Chondrocyte (in vitro differentiated cells): ENCODE results near the gene WDR72. TPM values are rescaled to one million over a fixed set of nuclear protein-coding genes. Genes with fewer than 3 reads are reported as not detected.

ENCODE experiments used
- DNase-seq: peaks from one replicate; pipeline ENCODE4 v3.0.0; 2021; ENCODE audit warnings: mixed read lengths, low spot score
- H3K27ac Mint-ChIP-seq: one replicate; pipeline ENCODE4 v1.8.0; 2021; ENCODE audit warnings: mild to moderate bottlenecking, moderate library complexity, mixed read lengths; ENCODE audit not compliant: unreplicated experiment
- H3K27me3 Mint-ChIP-seq: 2 replicates; pipeline ENCODE4 v1.8.0; 2021; ENCODE audit warnings: low read depth, mixed read lengths
- H3K36me3 Mint-ChIP-seq: 2 replicates; pipeline ENCODE4 v1.8.0; 2021; ENCODE audit warnings: low read depth, mixed read lengths
- H3K4me1 Mint-ChIP-seq: 2 replicates; pipeline ENCODE4 v1.8.0; 2021; ENCODE audit warnings: low read depth, mild to moderate bottlenecking, mixed read lengths
- H3K4me3 Mint-ChIP-seq: one replicate; pipeline ENCODE4 v1.8.0; 2021; ENCODE audit warnings: mild to moderate bottlenecking, moderate library complexity, mixed read lengths; ENCODE audit not compliant: unreplicated experiment
- H3K9me3 Mint-ChIP-seq: 2 replicates; pipeline ENCODE4 v1.8.0; 2021; ENCODE audit warnings: low read depth, mixed read lengths
- long read RNA-seq: library from polyadenylated mRNA; stranded (forward); transcript quantifications from one replicate; pipeline ENCODE4 v2.0.0, GENCODE V29; 2021
- total RNA-seq: library from RNA; stranded (reverse); gene quantifications from 3 replicates; pipeline ENCODE4 v1.2.1, GENCODE V29; 2021
- TF ChIP-seq, protein P1 (sequence below): fragments of 200-600 bp; sonication (generic); IDR thresholded peaks from 2 replicates; pipeline ENCODE4 v1.5.0; 2021; ENCODE audit warnings: antibody characterized with exemption, mild to moderate bottlenecking, moderate library complexity

The WDR72 gene
- 0.17 TPM in 1 of 3 replicates, not detected in the others for total RNA-seq
- long read RNA-seq, result 0 reads

DNA sequence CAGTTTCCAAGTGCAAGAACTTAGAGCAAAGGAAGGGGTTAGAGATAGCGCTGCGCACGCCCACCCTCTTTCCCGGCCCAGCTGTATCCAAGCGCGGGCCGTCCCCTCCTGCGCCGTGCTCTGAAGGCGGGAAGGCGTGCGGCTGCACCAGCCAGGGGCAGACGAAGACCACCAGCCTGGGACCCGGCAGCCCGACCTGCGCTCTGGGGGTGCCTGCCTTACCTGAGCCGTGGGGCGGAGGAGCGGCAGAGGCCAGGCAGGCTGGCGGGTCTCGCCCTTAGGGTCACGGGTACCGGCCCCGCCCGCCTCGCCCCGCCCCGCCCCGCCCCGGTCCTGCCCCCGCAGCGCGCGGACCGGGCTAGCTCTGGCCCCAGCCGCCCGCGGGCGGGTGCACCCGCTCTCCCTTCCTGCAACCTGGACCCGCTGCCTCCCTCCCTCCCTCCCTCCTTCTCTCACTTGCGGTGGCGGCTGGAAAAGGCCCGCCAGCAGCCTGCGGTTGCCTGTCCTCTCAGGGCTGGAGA, at the start of gene WDR72:
Gene WDR72 (minus strand): TSS at position 253 of the 521 bp plus-strand sequence. CDS start 26,514 bp downstream, outside the sequence.
- TF ChIP-seq, protein P1, sequence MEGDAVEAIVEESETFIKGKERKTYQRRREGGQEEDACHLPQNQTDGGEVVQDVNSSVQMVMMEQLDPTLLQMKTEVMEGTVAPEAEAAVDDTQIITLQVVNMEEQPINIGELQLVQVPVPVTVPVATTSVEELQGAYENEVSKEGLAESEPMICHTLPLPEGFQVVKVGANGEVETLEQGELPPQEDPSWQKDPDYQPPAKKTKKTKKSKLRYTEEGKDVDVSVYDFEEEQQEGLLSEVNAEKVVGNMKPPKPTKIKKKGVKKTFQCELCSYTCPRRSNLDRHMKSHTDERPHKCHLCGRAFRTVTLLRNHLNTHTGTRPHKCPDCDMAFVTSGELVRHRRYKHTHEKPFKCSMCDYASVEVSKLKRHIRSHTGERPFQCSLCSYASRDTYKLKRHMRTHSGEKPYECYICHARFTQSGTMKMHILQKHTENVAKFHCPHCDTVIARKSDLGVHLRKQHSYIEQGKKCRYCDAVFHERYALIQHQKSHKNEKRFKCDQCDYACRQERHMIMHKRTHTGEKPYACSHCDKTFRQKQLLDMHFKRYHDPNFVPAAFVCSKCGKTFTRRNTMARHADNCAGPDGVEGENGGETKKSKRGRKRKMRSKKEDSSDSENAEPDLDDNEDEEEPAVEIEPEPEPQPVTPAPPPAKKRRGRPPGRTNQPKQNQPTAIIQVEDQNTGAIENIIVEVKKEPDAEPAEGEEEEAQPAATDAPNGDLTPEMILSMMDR, result no peak
- Mint-ChIP-seq H3K36me3 (no peaks in the 10 kb centered on the region), H3K9me3 (no peaks in the 10 kb centered on the region), H3K27ac (no peak within 1 kb of the TSS), H3K27me3 (peaks cover 47% of the 10 kb centered on the region), H3K4me1 (no peaks in the 10 kb centered on the region), H3K4me3 (peak within 1 kb of the TSS; percentile 21)
- DNase-seq, result no peak

DNA sequence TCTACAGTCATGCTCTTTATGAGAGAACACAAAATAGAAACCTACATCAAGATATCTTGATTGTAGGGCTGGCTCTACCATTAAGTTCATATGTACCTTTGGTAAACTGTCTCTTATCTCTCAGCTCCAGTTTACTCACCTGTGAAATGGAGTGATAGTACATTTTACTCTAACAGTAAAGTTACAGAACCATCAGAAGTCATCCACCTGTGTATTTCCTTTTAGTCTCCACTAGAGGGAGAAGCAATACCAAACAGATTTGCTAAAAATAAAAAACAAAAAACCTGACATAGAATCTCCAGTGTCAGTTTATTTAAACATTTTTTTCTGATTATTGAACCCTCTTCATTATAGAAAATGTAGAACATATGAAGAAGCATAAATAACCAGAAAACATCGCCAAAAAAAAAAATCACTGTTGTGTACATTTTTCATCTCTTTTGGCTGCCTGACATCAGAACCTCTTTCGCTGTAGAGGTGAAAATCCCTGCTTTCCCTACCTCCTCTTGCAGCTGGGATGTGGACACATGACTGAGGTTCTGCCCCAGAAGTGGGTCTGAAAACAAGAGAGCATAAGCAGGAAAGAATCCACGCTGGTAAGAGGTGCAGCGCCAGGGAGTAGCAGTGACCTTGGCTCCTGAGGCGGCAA, 48.7 kb upstream of the WDR72 start:
- H3K36me3 Mint-ChIP-seq, result no peaks in the 10 kb centered on the region
- TF ChIP-seq, protein P1, result peak; percentile 86

DNA sequence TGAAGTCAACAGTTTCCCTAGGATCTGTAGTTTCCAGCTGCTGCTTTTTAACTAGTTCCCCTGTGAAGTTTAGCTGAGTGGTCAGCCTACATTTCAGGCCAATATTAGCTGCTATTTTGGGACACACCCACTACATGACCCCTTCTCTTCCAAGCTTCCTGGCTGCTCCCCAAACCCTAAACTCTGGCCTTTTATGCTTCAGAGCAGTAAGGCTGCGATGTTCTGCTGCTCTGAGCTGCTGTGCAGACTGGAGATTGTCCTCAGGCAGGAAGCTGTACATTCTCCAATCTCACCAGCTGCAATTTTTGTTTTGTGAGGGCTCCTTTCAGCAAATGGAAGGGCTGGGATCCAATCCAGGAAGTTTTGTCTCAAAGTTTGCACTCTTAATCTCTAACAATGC, 48.0 kb upstream of the WDR72 start:
- Mint-ChIP-seq H3K4me3 (no peak overlapping the region), H3K36me3 (no peaks in the 10 kb centered on the region), H3K4me1 (no peaks in the 10 kb centered on the region), H3K27me3 (peaks cover 23% of the 10 kb centered on the region), H3K27ac (no peak overlapping the region), H3K9me3 (no peaks in the 10 kb centered on the region)
- TF ChIP-seq, protein P1, result no peak
- DNase-seq, result no peak

More for the DNA sequence above, 48.7 kb upstream of the WDR72 start:
- Mint-ChIP-seq H3K9me3 (no peaks in the 10 kb centered on the region), H3K4me3 (no peak overlapping the region), H3K27ac (no peak overlapping the region), H3K27me3 (peaks cover 19% of the 10 kb centered on the region), H3K4me1 (no peaks in the 10 kb centered on the region)
- no peak for DNase-seq

DNA sequence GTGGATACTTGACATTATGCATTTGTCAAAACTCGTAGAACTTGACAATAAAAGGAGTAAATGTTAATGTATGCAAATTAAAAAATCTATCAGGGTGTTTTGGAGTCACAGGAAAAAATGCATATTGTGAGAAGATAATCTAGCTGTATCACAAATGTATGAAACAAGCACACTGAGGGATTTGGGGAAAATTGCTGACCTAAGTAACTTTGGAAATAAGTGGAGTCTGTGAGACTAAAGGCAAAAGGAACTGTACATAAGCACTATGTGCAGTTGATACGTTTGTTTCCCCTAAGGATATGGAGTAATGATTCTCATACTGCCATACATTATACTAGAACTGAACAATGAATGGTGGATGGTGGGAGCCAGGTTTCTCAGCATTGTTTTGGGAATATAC, 43.2 kb upstream of the WDR72 start:
- DNase-seq, result no peak
- TF ChIP-seq, protein P1, result no peak
- H3K27ac Mint-ChIP-seq, result no peak overlapping the region
- no peak overlapping the region for H3K4me3 Mint-ChIP-seq
- H3K9me3 Mint-ChIP-seq, result no peaks in the 10 kb centered on the region
- no peaks in the 10 kb centered on the region for H3K36me3 Mint-ChIP-seq
- no peaks in the 10 kb centered on the region for H3K4me1 Mint-ChIP-seq
- H3K27me3 Mint-ChIP-seq, result peaks cover 26% of the 10 kb centered on the region

DNA sequence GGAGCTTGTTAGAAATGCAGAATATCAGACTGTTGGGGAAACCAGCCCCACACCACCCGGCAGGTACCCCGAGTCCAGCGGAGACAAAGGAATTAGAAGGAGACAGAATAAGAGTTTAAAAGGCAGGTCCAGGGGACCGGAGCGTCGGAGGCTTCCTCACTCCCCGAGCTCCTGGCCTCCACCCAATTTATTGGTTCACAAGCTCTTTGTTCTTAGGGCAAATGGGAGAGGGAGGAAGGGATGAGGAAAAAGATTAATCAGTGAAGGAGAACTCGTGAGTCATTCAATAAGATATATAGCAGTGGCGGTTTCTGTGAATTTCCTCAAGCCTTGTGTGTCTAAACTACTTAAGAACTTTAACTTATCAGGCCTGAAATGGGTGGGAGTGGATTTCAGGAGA, 32.1 kb upstream of the WDR72 start:
- Mint-ChIP-seq H3K27ac (no peak overlapping the region), H3K4me3 (no peak overlapping the region), H3K9me3 (no peaks in the 10 kb centered on the region), H3K27me3 (peaks cover 22% of the 10 kb centered on the region), H3K4me1 (no peaks in the 10 kb centered on the region), H3K36me3 (no peaks in the 10 kb centered on the region)
- DNase-seq, result no peak
- TF ChIP-seq, protein P1, result no peak
